GM18511 (cell line): Measurements from ENCODE around the gene RACGAP1.
A peak's percentile ranks its signal among the peaks of the same experiment; 100 is the strongest.
"Not testable (repeated sequence)": the region's sequence is repeated elsewhere in the genome, so short reads cannot be mapped to it uniquely, and the experiment has no call there.

Experiments
- ATAC-seq: cut with Tn5 transposase; IDR thresholded peaks from one replicate; pipeline ENCODE4 v1.9.1; 2021; ENCODE audit warnings: mild to moderate bottlenecking, moderate library complexity; ENCODE audit not compliant: unreplicated experiment

RACGAP1 gene

DNA sequence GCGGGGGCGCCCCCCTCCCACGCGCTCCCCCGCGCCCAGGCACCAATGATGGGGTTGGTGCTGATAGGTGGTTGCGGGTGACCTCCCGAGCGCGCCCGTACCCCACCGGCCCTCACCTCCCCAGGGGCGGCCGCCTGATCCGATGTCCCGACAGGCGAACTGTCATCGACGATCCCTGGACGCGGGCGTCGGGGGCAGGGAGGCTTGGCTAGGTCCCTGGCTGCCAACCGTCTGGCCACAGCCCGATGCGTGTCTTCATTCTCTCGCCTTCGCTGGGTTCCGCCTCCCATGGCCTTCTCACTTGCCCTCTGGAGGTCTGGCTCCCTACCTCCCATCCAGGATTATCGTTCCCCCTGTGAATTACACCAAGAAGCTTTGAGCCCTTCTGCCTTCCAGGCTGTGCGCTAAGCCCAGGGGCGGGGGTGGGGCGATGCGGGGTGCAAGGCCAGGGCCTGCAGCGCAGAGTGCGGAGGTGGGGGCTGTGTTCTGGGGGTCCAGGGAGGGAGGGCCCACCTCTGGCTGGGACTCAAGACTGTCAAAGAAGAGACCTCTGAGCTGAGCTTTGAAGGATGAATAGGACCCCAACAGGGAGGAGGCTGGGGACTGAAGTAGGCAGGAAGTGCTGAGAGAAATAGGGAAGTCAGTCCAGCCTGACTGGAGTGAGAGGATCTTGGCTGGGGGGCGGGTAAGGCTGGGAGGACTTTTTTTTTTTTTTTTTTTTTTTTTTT is 7.7 kb upstream of the RACGAP1 start:
- no peak for ATAC-seq

DNA sequence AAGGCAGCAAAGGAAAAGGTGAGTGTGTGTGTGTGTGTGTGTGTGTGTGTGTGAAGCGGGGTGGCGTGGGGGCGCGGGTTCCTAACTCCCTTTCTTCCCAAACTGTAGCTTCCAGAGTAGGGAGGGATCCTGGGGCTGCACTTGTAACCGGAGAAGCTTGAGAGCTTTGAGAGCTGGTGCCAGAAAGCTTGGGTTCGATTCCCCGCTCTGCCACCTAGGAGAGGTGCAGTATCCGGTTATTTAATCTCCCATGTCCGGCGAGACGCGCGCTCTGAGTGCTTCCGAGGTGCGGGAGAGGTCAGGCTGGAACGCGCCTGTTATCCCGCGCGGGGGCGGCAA is 7.2 kb upstream of the RACGAP1 start:
- ATAC-seq, result no peak

DNA sequence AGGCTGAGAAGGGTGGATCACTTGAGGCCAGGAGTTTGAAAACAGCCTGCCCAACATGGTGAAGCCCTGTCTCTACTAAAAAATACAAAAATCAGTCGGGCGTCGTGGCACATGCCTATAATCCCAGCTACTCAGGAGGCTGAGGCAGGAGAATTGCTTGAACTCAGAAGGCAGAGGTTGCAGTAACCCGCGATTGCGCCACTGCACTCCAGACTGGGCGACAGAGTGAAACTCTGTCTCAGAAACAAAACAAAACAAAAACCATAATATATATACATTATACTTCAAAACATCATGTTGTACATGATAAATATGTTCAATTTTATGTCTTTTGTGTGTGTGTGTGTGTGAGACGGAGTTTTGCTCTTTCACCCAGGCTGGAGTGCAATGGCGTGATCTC is 5.2 kb upstream of the RACGAP1 start:
- ATAC-seq, result not testable (repeated sequence)

DNA sequence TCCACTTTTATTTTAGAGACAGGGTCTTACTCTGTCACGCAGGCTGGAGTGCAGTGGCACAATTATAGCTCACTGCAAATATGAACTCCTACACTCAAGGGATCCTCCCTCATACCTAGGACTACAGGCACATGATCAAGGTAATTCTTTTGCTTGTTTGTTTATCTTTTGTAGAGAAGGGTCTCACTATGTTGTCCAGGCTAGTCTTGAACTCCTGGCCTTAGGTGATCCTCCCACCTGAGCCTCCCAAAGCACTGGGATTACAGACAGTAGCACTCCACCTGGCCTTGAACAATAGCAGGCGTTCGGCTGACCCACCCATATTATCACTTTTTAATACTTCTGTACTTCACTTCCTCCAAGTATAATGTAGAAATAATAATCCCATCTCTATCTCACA is 1.4 kb upstream of the RACGAP1 start:
- no peak for ATAC-seq

DNA sequence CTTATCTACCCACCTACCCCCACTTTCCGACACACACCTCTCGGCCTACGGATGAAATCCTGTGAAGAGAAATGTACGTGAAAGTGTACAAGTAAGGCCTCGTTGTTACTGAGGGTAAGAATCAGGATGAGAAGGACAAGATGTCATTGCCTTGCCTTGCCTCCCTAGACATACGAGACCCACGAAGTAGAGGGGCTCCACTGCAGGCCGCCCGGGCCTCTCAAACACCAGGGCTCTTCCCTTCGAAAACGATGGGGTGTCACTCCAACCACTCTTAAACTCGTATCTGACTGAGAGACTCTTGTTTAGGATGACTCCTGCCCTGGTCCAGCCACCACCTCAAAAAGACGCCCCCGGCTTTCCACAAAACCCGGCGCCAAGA is 498 bp downstream of the RACGAP1 start:
- peak; percentile 26 for ATAC-seq

DNA sequence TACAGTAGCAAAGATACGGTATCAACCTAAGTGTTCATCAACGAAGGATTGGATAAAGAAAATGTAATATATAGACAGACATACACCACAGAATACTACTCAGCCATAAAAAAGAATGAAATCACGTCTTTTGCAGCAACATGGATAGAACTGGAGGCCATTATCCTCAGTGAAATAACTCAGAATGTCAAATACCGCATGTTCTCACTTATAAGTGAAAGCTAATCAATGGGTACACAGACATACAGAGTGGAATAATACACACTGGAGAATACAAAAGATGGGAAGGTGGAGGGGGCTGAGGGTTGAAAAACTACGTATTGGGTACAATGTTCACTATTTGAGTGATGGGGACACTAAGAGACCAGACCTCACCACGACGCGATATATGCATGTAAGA is 1.1 kb downstream of the RACGAP1 start:
- no peak for ATAC-seq

DNA sequence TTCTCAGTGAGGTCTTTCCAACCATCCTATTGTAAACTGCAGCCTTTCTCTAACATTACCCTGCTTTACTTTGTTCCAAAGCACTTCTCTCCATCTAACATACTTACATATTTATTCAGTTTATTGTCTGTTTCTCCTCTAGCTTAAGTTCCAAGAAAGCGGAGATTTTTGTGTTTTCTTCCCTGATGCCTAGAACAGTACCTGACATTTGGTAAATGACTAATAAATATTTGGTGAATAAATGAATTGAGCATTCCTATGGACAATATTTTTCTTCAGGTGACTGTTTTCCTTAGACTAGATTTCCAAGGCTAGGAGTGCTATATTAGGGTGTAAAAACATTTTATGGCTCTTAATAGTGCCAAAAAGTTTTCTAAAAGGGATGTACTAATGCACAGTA is 2.4 kb downstream of the RACGAP1 start:
- ATAC-seq, result no peak

DNA sequence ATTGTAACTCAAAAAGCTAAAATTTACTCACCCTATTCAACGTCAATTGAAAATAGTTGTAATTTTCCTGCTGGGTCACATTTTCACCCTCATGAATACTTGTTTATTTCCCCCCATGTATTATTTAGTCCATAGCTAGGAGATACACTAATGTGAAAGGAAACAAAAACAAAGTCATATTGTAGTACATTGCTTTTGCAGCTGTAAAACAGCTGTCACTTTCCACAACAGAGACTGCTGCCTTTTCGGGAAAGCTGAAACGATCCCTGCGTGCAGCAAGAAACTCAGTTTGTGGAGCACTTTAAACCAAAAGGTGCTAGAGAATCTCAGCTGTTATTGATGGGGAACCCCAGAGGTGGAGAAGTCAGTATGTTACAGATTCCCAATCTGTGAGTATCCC is 4.3 kb downstream of the RACGAP1 start:
- ATAC-seq, result no peak

DNA sequence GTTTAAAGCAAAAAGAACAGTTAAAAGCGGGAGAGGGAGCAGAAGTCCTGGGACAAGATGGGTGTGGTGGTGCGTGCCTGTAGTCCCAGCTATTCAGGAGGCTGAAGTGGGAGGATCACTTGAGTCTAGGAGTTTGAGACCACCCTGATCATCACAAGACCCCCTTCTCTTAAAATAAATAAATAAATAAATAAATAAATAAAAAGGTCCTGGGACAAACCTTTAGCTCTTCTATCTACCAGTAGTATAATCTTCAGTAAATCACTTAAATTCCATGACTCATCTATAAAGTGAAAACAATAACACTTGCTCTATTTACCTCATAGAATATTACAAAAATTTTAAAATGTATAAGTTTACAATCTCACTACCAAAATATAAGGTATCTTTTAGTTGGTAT is 5.8 kb downstream of the RACGAP1 start:
- ATAC-seq, result no peak

DNA sequence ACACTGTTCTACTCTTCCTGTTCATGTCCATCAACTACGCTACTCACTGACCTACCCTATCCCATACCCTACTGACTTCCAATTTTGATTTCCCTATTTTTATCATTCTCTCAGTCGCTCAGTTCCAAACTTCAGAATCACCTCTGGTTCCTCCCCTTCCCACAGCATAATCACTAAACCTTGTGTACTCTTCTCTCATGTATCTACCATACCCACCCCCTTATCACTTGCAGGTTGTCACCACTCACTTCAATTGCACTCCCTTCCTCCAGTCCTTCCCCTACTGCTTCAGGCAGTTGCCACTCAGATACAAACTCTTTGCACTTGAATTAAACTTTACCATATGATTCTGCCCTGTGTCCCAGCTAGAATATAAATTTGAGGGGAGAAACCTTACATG is 6.3 kb downstream of the RACGAP1 start:
- ATAC-seq, result no peak

DNA sequence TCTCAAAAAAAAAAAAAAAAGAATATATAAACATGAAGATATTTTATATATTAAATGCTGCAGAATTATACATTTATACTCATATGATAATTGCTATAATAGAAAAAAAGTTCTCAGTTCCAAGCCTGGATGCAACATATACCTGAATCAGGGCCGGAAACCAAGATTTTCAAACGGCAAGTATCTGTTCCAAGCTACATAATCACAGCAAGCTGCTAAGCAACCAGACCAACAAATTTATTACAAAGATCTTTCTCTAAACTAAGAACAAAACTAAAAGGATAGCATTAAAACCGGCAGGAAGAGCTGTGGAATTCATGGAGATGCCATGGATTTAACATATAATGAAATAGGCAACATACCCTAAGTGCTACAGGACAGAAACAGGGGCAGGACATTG is 7.1 kb downstream of the RACGAP1 start:
- ATAC-seq, result no peak

DNA sequence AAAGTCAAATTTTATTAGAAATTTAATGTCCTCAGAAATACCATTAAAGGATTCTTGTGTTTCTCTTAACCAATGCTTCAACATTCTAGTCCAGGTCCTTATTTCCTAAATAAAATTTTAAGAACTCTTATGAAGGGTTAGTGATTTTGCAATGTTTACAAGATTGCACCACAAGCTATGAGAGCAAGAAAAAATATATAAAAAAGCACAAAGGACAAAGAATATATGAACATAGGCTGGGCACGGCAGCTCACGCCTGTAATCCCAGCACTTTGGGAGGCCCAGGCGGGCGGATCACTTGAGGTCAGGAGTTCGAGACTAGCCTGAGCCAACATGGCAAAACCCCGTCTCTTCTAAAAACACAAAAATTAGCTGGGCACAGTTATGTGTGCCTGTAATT is 7.7 kb downstream of the RACGAP1 start:
- no peak for ATAC-seq

DNA sequence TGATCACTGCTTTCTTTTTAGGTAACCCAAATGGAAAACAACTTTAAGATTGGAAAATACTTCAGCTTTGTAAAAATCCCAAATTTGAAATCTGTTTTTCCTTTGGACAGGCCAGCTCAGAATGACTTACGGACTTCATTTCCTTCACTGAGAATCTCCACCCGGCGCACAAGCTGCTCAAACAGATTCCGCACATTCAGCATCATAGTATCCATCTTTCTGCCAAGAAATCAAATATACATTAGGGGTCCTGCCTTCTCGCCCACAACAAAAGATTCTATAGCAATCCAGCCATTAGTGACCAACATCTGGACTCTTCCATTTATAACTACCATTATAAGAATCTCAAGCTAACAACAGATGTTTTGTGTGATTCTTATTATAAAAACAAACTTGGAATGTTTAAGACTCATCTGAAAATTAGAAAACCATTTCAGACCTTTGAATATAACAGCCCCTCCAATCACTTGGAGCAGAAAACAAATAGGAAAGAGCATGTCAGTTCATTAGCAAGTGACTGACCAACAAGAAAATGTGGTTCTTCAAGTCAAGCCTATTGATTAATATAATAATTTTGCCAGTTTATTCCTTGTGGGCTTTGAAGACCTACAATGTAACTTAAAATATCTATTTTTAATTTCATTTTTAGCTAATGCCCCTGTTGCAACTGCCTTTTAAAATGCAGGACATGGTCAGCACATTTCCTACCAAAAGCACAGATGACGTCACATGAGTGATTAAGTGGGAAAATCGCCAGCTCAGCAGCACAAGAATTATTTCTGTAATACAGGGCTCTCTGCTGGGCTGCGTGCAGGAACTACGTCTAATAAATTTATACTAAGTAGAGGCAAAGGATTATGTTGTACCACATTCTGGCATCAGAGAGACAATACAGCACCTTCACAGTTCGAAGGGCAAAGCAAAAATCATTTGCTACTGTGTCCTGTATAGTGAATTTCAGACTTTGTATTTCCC is 8.5 kb downstream of the RACGAP1 start:
- ATAC-seq, result no peak

DNA sequence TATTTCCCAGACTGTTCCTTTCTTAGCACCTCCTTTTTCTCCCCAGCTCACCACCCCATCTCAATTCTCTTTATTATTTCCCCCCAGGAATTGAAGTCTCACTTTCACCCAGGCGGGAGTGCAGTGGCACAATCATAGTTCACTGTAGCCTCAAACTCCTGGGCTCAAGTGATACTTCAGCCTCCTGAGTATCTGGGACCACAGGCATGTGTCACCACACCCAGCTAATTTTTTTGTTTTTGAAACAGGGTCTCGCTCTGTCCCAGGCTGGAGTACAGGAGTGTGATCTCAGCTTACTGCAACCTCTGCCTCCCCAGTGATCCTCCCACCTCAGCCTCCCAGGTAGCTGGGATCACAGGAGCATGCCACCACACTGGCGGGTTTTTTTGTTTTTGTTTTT is 11.0 kb downstream of the RACGAP1 start:
- no peak for ATAC-seq

DNA sequence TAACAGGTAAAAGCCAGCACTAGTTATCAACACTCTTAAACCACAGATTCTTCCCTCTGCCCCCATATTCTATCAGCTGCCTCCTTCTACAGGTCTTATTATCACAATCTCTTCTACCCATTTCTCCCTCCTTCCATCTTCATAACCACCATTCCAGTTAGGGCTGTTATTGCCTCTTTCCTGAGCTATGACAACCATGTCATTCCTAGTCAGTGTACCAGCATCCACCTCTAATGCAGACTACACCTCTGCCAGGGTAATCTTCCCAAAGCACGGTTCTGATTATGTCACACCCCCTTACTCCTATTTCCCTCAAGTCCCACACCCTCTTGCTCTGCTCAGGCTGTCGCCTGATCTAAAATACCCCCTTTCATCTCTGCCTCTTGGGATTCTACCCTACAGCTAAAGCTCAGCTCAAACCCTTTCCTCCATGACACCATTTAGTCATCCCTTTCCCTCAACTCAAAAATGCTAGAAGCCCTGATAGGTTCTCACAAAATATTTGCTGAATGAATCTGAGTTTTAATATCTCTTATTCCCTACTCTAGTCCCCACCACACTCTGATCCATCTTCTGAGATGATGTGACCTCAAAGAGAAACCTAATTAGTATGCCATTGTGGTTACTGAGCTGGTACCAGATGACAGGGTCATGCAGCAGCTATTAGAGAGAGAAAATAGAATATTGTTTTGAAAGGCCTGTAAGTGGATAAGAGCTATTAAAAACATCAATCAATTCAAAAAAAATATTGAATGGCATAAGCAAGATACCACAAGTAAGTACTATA is 11.7 kb downstream of the RACGAP1 start:
- ATAC-seq, result no peak

DNA sequence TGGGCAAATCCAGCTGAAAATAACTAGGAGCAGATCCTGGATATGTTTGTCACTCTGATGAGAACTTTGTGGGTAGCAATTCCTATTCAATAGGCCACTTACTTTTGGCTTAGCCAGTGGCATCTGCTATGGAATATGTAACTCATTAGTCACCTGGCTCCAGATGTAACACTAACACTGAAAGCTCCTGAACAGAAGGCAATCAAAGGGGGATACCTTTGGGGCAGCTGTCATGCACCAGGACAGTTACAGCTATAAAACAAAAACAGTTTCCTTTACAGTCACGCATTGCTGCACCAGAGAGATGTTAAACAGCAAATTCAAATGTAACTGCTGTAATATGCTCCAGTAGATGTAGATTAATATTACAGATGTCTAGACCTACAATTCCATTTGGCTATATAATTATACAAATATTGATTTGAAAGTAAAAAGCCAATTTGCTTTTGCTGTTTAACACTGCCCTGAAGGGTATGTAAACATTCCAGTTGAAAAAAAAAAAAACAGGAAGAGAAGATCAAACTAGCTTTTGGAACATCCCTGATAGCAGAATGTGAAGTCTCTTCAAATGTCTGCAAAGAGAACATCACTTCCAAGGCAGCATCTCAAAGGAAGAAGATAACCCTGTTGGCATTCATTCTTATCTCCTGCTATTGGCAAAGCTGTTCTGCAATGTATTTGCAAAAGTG is 18.4 kb downstream of the RACGAP1 start:
- ATAC-seq, result no peak

DNA sequence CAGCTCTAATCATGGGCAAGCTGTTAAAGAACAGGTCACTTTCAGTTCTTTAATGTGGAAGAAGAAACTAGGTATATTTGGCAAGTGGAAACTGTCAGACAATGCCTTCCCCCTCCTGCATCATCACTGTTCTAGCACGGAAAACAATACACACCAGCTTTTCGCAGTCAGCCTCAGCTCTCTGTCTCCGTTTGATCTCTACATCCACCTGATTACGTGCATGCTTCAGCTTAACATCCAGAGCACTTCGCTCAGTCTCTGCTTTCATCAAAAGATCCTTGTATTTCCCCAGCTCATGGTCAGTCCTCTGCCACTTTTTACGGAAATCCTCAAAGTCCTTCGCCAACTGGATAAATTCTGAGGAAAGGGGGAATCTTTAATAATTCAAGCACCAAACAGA is 19.0 kb downstream of the RACGAP1 start:
- ATAC-seq, result no peak

DNA sequence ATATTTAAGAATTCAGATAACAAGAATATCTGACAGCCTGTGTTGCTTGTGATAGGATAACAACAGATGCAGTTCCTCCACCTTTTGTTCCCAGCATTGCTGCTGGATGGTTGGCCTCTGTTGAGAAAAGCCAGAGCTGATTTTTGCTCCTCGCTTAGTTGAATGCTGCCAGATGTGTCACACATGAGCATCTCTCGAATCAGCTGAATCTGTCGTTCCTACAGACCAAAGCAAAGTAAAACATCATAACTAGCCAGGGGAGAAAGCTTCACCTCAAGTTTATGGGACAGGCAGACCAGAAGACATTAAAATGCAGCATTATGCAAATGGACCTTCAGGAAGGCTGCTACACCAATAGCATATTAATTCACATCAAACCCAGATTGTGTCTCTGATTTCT is 20.1 kb downstream of the RACGAP1 start:
- ATAC-seq, result no peak

DNA sequence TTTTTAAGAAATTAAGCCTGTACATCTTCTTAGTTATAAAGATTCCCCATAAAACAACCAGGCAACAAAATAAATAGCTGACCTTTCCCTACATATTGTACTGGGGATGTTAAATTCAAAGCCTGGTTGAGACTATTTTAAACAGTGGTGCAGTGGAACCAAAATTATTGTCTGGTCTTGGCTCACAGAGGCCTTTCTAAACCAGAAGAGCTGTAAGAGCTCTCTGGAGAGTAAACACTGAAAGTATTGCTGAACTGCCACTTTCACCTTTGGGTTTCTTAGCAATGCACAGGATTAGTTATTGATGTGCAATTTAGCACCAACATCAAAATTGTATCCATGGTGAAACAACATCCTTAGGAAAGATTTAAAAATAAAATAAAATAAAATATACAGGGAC is 20.6 kb downstream of the RACGAP1 start:
- no peak for ATAC-seq

DNA sequence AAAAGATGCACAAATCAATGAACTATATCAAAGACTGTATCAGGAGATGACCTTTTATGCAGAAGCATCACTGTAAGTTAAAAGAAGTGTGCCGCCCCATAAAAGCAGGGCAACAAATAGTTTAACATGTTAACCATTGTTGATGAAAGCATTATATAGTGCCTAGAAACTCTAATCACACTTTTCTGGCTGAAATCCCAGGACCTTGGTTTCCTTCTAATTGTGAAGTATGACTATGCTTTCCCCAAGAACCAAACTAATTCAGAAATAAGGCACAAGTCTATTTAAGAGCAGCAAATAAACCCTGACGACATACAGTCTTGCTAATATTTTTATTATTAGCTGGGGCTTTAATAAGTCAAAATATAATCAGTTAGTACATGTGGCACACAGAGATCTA is 21.7 kb downstream of the RACGAP1 start:
- no peak for ATAC-seq

DNA sequence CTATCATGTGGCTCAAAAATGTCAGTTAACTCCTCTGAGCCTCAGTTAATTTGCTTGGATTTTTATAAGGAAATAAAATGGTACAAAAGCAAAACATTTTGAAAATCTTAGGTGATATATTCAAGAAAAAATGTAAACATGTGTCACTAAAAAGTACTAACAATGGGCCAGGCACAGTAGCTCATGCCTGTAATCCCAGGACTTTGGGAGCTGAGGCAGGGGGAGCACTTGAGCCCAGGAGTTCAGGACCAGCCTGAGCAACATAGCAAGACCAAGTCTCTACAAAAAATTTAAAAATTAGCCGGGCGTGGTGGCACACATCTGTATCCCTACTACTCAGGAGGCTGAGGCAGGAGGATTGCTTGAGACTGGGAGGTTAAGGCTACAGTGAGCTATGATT is 26.8 kb downstream of the RACGAP1 start:
- no peak for ATAC-seq
